ENCODE measurements around the gene PRPF19.

The PRPF19 gene

GRCh38 chr11:60939301-60939700 lies 32.9 kb upstream of the PRPF19 start:
- Histone ChIP-seq H3K27me3 (ENCODE audit: insufficient read depth, low read length, poor library complexity, severe bottlenecking) (no peaks in the 10 kb centered on the region), H3F3A (ENCODE audit: low read depth) (no peaks in the 10 kb centered on the region), H3K9ac (ENCODE audit: low read depth, low read length, poor library complexity, severe bottlenecking) (no peak overlapping the region), H2AFZ (ENCODE audit: low read length) (no peak overlapping the region), H3K4me3 (ENCODE audit: low read length, poor library complexity, severe bottlenecking) (no peak overlapping the region), H3K4me1 (ENCODE audit: insufficient read depth, low read length, poor library complexity, severe bottlenecking) (no peaks in the 10 kb centered on the region), H3K9me3 (ENCODE audit: insufficient read depth, low read depth, low read length) (no peaks in the 10 kb centered on the region), H3K9me2 (replicated peaks; ENCODE audit: low read depth, low read length) (no peaks in the 10 kb centered on the region), H3K79me2 (ENCODE audit: insufficient read depth, low read length) (no peaks in the 10 kb centered on the region), H3K36me3 (ENCODE audit: insufficient read depth, low read length) (no peaks in the 10 kb centered on the region), H4K20me1 (ENCODE audit: insufficient read depth, low read length, poor library complexity, severe bottlenecking) (no peaks in the 10 kb centered on the region), H3K4me2 (ENCODE audit: low read depth, low read length, poor library complexity, severe bottlenecking) (no peak overlapping the region)
- TF ChIP-seq EZH2phosphoT487 (IDR thresholded peaks at IDR 0.05; ENCODE audit: borderline replicate concordance) = no peak
- no peak for TF ChIP-seq CTCF (conservative IDR thresholded peaks at IDR 0.05; ENCODE audit: low read length)

GRCh38 chr11:60938500-60938899 lies 32.1 kb upstream of the PRPF19 start:
- H4K20me1 ChIP-seq (ENCODE audit: insufficient read depth, low read length, poor library complexity, severe bottlenecking) = no peaks in the 10 kb centered on the region
- H3F3A ChIP-seq (ENCODE audit: low read depth) = no peaks in the 10 kb centered on the region
- no peak overlapping the region for H3K4me2 ChIP-seq (ENCODE audit: low read depth, low read length, poor library complexity, severe bottlenecking)
- H3K36me3 ChIP-seq (ENCODE audit: insufficient read depth, low read length) = no peaks in the 10 kb centered on the region
- H3K79me2 ChIP-seq (ENCODE audit: insufficient read depth, low read length) = no peaks in the 10 kb centered on the region
- H2AFZ ChIP-seq (ENCODE audit: low read length) = no peak overlapping the region
- H3K4me1 ChIP-seq (ENCODE audit: insufficient read depth, low read length, poor library complexity, severe bottlenecking) = no peaks in the 10 kb centered on the region
- H3K9me3 ChIP-seq (ENCODE audit: insufficient read depth, low read depth, low read length) = no peaks in the 10 kb centered on the region
- H3K9ac ChIP-seq (ENCODE audit: low read depth, low read length, poor library complexity, severe bottlenecking) = no peak overlapping the region
- no peak overlapping the region for H3K4me3 ChIP-seq (ENCODE audit: low read length, poor library complexity, severe bottlenecking)
- TF ChIP-seq EZH2phosphoT487 (IDR thresholded peaks at IDR 0.05; ENCODE audit: borderline replicate concordance) = no peak
- TF ChIP-seq CTCF (conservative IDR thresholded peaks at IDR 0.05; ENCODE audit: low read length) = no peak
- H3K27me3 ChIP-seq (ENCODE audit: insufficient read depth, low read length, poor library complexity, severe bottlenecking) = no peaks in the 10 kb centered on the region
- no peaks in the 10 kb centered on the region for H3K9me2 ChIP-seq (replicated peaks; ENCODE audit: low read depth, low read length)

- no peak overlapping the region for H3K4me2 ChIP-seq (ENCODE audit: low read depth, low read length, poor library complexity, severe bottlenecking)
- no peaks in the 10 kb centered on the region for H3K4me1 ChIP-seq (ENCODE audit: insufficient read depth, low read length, poor library complexity, severe bottlenecking)
- H3F3A ChIP-seq (ENCODE audit: low read depth) = no peaks in the 10 kb centered on the region
- no peaks in the 10 kb centered on the region for H3K79me2 ChIP-seq (ENCODE audit: insufficient read depth, low read length)
- no peaks in the 10 kb centered on the region for H3K27me3 ChIP-seq (ENCODE audit: insufficient read depth, low read length, poor library complexity, severe bottlenecking)
- H3K9me2 ChIP-seq (replicated peaks; ENCODE audit: low read depth, low read length) = no peaks in the 10 kb centered on the region
- no peak overlapping the region for H3K4me3 ChIP-seq (ENCODE audit: low read length, poor library complexity, severe bottlenecking)
- no peak overlapping the region for H2AFZ ChIP-seq (ENCODE audit: low read length)
- H4K20me1 ChIP-seq (ENCODE audit: insufficient read depth, low read length, poor library complexity, severe bottlenecking) = no peaks in the 10 kb centered on the region
- no peak overlapping the region for H3K9ac ChIP-seq (ENCODE audit: low read depth, low read length, poor library complexity, severe bottlenecking)
- no peak for TF ChIP-seq EZH2phosphoT487 (IDR thresholded peaks at IDR 0.05; ENCODE audit: borderline replicate concordance)
- TF ChIP-seq CTCF (conservative IDR thresholded peaks at IDR 0.05; ENCODE audit: low read length) = no peak
- H3K36me3 ChIP-seq (ENCODE audit: insufficient read depth, low read length) = no peaks in the 10 kb centered on the region
- H3K9me3 ChIP-seq (ENCODE audit: insufficient read depth, low read depth, low read length) = no peaks in the 10 kb centered on the region
Measured at GRCh38 chr11:60937811-60938210, 31.4 kb upstream of the PRPF19 start.
